ENCODE results near the gene ANKLE1. TPM values are rescaled to one million over a fixed set of nuclear protein-coding genes. Genes with fewer than 3 reads are reported as not detected.

ANKLE1 gene
- total RNA-seq, 1 donor from 2014 or later: 17.3 TPM

DNA sequence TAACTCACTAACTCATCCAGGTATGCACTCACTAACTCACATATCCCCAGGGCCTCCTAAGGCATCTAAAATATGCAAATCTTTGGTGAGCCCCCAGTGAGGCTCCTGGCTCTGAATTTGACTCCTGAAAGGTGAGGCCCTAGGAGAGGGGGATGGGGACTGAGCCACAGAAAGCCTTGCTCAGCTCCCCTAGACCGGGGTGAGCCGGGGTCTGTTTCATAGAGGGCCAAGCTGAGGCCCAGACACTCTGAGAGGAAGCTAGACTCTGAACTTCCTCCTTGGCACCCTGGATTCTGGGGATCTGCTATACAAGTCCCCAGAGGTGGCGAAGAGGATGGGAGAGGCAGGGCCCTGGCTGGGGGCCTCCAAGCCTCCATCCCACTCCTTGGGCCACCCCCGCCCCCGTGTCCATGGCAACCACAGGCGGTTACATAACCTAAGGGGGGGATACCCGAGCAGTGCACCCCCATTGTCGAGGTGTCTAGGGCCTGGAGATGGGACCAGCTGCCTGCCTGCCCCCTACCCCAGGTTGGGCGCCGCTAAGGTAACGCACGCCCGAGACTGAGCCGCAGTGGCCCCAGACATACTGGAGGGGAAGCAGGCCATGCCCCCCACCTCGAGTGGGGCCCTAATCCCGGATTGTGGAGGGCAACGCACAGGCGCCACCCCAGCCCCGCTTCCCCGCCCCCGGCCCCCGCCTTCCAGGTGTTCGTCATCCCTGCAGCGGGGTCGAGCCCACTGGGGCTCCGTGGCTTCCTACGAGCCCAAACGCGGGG lies 20.9 kb downstream of the ANKLE1 start:
- DNase-seq: peak; percentile 66
- peaks cover 26% of the 10 kb centered on the region for H3K4me1 Mint-ChIP-seq
- peak overlapping the region; percentile 76 for H3K4me3 Mint-ChIP-seq
- H3K27ac Mint-ChIP-seq: peak overlapping the region; percentile 20
- H3K9me3 Mint-ChIP-seq: no peaks in the 10 kb centered on the region
- intact Hi-C loops (cut with micrococcal nuclease): no loop called here
- H3K36me3 Mint-ChIP-seq (ENCODE audit: low read depth): peaks cover 19% of the 10 kb centered on the region
- H3K27me3 Mint-ChIP-seq: no peaks in the 10 kb centered on the region

DNA sequence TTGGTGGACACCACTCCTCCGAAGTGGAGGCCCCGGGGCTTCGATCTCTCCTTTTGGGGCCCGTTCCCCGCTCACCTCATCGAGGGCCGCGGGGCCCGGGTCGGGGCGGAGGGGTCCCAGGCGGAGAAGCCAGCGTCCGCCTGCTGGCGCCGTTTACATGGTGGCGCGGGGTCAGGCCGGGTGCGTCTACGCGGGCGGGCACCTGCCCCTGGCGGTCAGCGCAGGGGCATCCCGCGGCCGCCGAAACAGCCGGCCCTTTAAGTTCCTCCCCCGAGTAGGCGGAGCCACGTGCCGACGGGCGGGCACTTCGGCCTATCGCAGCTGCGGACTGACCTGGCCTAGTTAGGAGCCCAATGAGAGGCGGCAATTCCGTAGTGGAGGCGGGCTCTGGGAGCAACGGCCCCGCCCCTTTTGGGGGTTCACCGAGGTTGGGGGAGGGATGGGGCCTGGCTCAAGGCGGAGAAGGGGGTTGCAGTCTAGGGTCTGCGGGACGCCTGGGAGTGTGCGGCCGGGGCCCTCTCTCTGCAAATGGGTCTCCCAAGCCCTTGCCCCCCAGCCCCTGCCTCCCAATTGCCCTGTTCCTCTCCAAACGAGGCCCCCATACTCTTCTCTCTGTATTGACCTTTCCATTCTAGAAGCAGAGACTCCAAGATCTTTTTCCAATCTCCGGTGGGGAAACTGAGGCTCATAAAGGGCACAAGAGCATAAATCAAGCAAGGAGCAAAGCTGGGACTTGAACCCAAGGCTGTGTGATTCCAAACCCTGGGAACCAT lies 21.7 kb downstream of the ANKLE1 start, which contains the start of gene ABHD8:
Gene ABHD8 (minus strand): TSS at position 259 of the 773 bp plus-strand sequence. CDS start 1,809 bp downstream, outside the sequence.
- Mint-ChIP-seq H3K4me3 (peak within 1 kb of the TSS; percentile 76), H3K27me3 (no peaks in the 10 kb centered on the region), H3K36me3 (ENCODE audit: low read depth) (peaks cover 19% of the 10 kb centered on the region), H3K9me3 (no peaks in the 10 kb centered on the region), H3K27ac (peak within 1 kb of the TSS; percentile 62), H3K4me1 (peaks cover 30% of the 10 kb centered on the region)
- intact Hi-C loops (cut with micrococcal nuclease): no loop called here
- peak; percentile 99 for DNase-seq

DNA sequence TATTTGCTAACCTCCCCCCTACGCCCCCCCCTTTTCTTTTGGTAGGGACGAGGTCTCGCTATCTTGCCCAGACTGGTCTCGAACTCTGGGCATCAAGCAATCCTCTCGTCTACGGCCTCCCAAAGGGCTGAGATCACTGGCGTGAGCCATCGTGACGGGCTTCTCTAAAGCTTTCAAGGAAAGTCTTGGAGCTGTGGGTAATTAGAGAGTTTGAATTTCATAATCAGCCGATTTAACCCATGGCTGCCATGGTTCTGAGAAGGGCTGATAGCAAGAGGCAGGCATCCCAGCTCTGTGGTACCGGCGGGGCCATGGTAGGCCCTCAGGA lies 22.2 kb downstream of the ANKLE1 start:
- H3K4me1 Mint-ChIP-seq: peaks cover 30% of the 10 kb centered on the region
- DNase-seq: peak; percentile 57
- peak overlapping the region; percentile 76 for H3K4me3 Mint-ChIP-seq
- H3K36me3 Mint-ChIP-seq (ENCODE audit: low read depth): peaks cover 17% of the 10 kb centered on the region
- H3K9me3 Mint-ChIP-seq: no peaks in the 10 kb centered on the region
- H3K27me3 Mint-ChIP-seq: no peaks in the 10 kb centered on the region
- intact Hi-C loops (cut with micrococcal nuclease): no loop called here
- no peak overlapping the region for H3K27ac Mint-ChIP-seq

DNA sequence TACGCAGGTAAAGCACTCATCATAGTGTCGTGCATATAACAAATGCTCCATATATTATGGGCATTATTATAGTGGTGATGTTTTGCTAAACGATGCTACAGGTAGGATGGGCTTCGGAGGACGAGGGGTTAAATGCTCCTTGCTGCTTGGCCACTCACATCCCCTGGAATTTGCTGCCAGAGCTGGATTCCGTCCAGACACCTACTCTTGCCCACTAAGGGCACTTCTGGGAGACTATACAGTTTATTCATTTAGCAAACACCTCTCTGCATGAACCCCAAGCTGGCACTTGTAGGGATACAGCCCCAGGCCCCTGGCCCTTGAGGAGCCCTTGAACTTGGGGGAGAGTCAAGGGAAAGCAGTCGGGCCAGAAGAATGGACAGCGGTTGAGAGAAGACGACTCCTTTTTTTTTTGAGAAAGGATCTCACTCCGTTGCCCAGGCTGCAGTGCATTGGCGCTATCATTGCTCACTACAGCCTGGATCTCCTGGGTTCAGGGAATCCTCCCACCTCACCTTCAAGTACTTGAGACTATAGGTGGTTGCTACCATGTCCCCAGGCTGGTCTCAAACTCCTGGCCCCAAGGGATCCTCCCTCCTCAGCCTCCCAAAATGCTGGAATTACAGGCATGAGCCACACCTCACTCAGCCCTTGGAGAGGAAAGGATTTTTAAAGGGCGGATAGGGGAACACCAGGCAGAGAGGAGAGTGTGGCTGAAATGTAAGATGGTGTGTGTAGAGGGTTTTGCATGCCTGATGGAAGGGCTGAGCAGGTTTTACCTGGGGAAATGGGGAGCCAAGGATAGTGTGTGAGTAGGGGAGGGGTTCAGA lies 22.9 kb downstream of the ANKLE1 start:
- peak overlapping the region; percentile 91 for H3K4me3 Mint-ChIP-seq
- peaks cover 36% of the 10 kb centered on the region for H3K4me1 Mint-ChIP-seq
- DNase-seq: peak; percentile 63
- H3K9me3 Mint-ChIP-seq: no peaks in the 10 kb centered on the region
- intact Hi-C loops (cut with micrococcal nuclease): loop anchor here (1.0 to 5.0 kb wide), 4 partner anchors 12 to 115 kb away; partner anchors contain the start of genes BABAM1 and OCEL1
- H3K27ac Mint-ChIP-seq: peak overlapping the region; percentile 93
- no peaks in the 10 kb centered on the region for H3K27me3 Mint-ChIP-seq
- peaks cover 21% of the 10 kb centered on the region for H3K36me3 Mint-ChIP-seq (ENCODE audit: low read depth)

DNA sequence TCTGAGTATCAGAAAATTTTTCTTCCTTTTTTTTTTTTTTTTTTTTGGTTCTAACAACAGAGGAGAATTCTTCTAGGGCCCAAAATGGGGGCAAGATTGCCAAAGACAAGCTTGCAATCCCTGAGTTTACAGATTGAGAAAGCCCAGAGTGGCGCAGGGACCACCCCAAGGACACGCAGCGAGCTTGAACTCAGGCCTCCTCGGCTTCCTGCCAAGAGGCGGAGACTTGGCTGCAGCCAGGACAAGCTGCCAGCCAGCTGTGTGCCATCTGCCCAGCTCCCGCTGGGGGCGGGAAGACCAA lies 23.5 kb downstream of the ANKLE1 start:
- H3K4me1 Mint-ChIP-seq: peaks cover 37% of the 10 kb centered on the region
- H3K4me3 Mint-ChIP-seq: peak overlapping the region; percentile 91
- H3K27ac Mint-ChIP-seq: peak overlapping the region; percentile 93
- no peaks in the 10 kb centered on the region for H3K27me3 Mint-ChIP-seq
- peaks cover 20% of the 10 kb centered on the region for H3K36me3 Mint-ChIP-seq (ENCODE audit: low read depth)
- no peaks in the 10 kb centered on the region for H3K9me3 Mint-ChIP-seq
- intact Hi-C loops (cut with micrococcal nuclease): loop anchor here (1.0 to 5.0 kb wide), 4 partner anchors 13 to 114 kb away; partner anchors contain the start of genes BABAM1 and OCEL1
- DNase-seq: no peak

DNA sequence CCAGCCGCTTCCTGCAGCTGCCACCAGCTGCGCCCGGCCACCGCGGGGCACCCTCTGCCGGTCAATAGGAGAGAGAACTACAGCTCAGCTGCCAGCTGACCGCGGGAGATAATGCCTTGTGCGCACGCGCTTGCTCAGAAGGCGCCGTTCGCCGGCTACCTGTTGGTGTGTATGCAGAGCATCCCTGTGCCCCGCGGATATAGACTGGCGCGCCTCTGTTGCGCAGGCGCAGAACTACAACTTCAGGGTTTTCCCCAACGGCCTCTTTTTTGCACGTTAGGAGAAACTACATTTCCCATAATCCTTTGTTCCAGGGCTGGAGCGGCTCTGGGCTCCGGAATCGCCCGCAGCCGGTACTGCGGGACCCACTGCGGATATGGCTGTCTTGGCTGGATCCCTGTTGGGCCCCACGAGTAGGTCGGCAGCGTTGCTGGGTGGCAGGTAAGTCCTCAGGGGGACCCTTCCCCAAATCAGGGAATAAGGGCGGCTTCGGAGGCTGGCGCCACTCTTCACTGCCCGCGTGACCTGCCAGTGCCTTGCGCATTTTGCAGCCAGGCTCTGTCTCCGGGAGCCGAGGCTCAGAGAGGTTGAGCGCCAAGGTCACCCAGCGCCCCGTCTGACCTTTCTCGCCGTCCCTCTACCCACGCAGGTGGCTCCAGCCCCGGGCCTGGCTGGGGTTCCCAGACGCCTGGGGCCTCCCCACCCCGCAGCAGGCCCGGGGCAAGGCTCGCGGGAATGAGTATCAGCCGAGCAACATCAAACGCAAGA lies 24.0 kb downstream of the ANKLE1 start, which contains the start of gene MRPL34:
Gene MRPL34 (plus strand): TSS at position 356 of the 768 bp plus-strand sequence. CDS start 21 bp downstream, at position 377.
- Mint-ChIP-seq H3K9me3 (no peaks in the 10 kb centered on the region), H3K27ac (peak within 1 kb of the TSS; percentile 93), H3K36me3 (ENCODE audit: low read depth) (peaks cover 17% of the 10 kb centered on the region), H3K4me3 (peak within 1 kb of the TSS; percentile 91), H3K4me1 (peaks cover 42% of the 10 kb centered on the region), H3K27me3 (no peaks in the 10 kb centered on the region)
- DNase-seq: peak; percentile 98
- intact Hi-C loops (cut with micrococcal nuclease): loop anchor here (1.0 to 5.0 kb wide), 4 partner anchors 13 to 114 kb away; partner anchors contain the start of genes BABAM1 and OCEL1

DNA sequence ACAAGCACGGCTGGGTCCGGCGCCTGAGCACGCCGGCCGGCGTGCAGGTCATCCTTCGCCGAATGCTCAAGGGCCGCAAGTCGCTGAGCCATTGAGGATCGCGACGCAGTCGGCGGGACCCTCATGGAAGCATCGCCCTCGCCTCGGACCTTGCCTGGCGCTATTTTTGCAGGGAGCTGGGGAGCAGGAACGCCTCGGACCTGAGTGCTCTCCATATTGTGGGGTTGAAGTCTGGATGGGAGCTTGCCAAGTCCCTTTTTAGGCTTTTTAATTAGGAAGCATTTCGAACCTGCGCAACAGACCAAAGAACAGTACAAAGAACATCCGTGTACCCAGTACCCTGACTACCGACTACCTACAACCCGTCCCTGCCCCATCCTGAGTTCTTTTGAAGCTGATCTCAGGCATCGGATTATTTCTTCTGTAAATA lies 24.6 kb downstream of the ANKLE1 start:
- peaks cover 15% of the 10 kb centered on the region for H3K36me3 Mint-ChIP-seq (ENCODE audit: low read depth)
- no peaks in the 10 kb centered on the region for H3K27me3 Mint-ChIP-seq
- DNase-seq: no peak
- H3K27ac Mint-ChIP-seq: peak overlapping the region; percentile 93
- intact Hi-C loops (cut with micrococcal nuclease): loop anchor here (5.0 kb wide), 1 partner anchor 79 kb away; the partner anchor contains the start of gene OCEL1
- H3K9me3 Mint-ChIP-seq: no peaks in the 10 kb centered on the region
- H3K4me3 Mint-ChIP-seq: peak overlapping the region; percentile 91
- H3K4me1 Mint-ChIP-seq: peaks cover 44% of the 10 kb centered on the region

DNA sequence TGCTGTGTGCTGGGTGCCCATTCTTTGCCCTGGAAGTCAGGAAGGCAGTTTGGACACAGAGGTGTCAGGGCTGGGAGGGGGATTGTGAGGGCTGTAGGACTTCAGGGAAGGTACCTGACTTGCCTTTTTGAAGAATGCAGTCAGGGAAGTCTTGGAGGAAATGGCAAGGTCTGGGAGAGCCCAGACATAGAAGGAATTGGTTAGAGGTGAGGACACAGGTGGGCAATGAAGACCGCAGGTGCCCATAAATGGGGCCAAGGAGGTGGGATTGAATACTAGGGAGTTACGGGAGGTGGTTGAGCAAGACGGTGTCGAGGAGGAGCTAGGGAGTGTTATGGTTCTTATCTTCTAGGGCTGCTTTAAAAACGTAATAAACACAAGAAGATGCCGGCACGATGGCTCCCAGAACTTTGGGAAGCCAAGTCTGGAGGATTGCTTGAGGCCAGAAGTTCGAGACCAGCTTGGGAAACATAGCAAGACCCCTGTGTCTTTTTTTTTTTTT lies 26.2 kb downstream of the ANKLE1 start:
- peak overlapping the region; percentile 91 for H3K4me3 Mint-ChIP-seq
- H3K36me3 Mint-ChIP-seq (ENCODE audit: low read depth): peaks cover 20% of the 10 kb centered on the region
- peak overlapping the region; percentile 29 for H3K27ac Mint-ChIP-seq
- no peaks in the 10 kb centered on the region for H3K9me3 Mint-ChIP-seq
- DNase-seq: peak; percentile 57
- H3K27me3 Mint-ChIP-seq: no peaks in the 10 kb centered on the region
- peaks cover 40% of the 10 kb centered on the region for H3K4me1 Mint-ChIP-seq
- intact Hi-C loops (cut with micrococcal nuclease): loop anchor here (5.0 kb wide), 1 partner anchor 81 kb away; the partner anchor contains the start of gene OCEL1

DNA sequence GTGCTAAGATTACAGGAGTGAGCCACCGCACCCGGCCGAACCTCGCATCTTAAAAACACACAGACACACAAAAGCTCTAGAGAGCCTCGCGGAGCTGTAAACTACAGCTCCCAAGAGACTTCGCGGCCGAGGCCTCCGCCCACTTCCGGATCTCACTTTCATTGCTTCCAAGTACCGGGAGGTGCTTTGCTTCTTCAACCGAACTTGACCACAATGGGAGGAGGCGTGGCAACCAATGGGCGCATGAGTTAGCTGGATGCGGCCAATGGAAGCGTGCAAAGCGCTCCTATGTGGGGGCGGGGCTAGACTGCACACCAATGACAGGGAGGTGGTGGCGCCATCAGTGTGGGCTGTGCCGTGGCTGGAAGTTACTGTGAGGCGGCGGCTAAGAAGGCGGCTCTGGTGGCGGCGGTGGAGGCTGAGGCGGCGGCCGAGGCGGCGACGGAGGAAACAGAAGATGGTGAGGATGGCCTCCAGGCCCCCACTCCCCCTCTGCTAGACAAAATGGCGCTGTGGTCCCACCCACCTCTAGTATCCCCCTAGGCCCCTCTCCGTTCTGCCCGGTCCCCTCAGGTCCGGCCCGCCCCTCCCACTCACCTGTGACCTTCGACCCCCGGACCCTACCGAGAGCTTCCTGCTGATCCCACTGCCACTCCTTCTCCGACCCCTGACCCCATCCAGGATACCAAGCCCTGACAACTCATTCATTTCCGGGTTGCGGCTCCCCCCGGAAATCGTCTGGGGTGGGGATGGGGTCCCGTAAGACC lies 27.7 kb downstream of the ANKLE1 start, which contains the start of gene DDA1:
Gene DDA1 (plus strand): TSS at position 366 of the 767 bp plus-strand sequence. CDS start 92 bp downstream, at position 458.
- DNase-seq: peak; percentile 100
- peak within 1 kb of the TSS; percentile 97 for H3K27ac Mint-ChIP-seq
- peak within 1 kb of the TSS; percentile 99 for H3K4me3 Mint-ChIP-seq
- H3K4me1 Mint-ChIP-seq: peaks cover 36% of the 10 kb centered on the region
- H3K36me3 Mint-ChIP-seq (ENCODE audit: low read depth): peaks cover 29% of the 10 kb centered on the region
- no peaks in the 10 kb centered on the region for H3K9me3 Mint-ChIP-seq
- no peaks in the 10 kb centered on the region for H3K27me3 Mint-ChIP-seq
- intact Hi-C loops (cut with micrococcal nuclease): loop anchor here (1.0 to 5.0 kb wide), 3 partner anchors 25 to 82 kb away; partner anchors contain the start of genes ANO8, BABAM1 and OCEL1

DNA sequence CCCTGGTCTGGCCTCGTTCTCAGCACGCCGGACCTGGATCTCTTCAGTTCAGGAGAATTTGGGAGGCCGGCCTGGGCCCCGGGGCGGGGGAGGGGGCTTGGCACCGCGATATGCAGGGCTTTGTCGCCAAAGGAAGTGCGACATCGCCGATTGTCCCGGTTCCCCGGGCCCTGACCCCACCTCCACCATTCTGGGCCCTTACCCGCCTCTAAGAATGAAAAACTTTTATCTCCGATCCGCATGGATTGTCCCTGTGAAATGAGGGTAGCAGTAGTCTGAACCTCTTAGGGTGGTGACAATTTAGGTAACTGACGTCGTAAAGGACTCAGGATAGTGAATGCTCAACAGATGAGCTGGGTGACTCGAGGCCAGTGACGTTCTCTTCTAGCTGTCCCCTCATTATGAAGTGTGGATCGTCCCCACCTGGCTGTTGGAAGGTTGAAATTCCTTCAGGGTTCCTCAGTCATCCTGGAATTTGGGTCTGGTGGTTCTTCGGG lies 28.3 kb downstream of the ANKLE1 start:
- DNase-seq: no peak
- intact Hi-C loops (cut with micrococcal nuclease): loop anchor here (1.0 to 5.0 kb wide), 3 partner anchors 24 to 83 kb away; partner anchors contain the start of genes ANO8, BABAM1 and OCEL1
- H3K4me1 Mint-ChIP-seq: peaks cover 32% of the 10 kb centered on the region
- peaks cover 29% of the 10 kb centered on the region for H3K36me3 Mint-ChIP-seq (ENCODE audit: low read depth)
- peak overlapping the region; percentile 97 for H3K27ac Mint-ChIP-seq
- H3K9me3 Mint-ChIP-seq: no peaks in the 10 kb centered on the region
- H3K27me3 Mint-ChIP-seq: no peaks in the 10 kb centered on the region
- H3K4me3 Mint-ChIP-seq: peak overlapping the region; percentile 99

DNA sequence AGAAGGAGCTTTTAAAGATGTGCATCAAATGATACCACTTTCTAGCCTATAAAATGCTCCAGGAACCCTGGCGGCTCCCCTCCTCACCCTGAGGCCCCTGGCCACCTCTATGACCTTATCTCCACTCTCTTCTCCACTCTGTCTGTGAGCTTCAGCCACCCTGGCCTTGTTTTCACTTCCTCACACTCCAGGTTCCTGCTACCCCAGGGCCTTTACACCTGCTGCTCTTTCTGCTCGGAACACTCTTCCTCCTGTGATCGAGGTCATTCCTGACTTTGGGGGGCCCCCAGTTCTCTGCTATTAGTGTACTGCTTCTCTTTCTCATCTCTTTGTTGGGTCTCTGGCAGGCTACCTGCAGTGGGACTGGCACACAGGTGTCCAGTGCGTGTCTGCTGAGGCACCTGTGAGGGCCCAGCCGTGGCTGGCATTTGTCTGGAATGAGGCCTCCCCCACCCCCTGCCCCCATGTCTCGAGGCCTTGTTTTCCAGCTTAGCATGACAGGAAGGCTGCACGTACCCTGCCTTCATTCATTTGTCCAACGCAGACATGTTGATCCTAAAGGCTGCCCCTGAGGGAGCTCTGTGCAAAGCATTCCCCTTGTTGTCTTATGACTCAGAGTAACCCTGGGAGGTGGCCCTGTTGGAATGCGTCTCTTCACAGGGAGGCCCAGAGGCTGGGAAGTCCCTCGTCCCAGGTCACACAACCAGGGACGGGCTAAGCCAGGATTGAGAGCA lies 29.9 kb downstream of the ANKLE1 start:
- Mint-ChIP-seq H3K9me3 (no peaks in the 10 kb centered on the region), H3K27ac (no peak overlapping the region), H3K4me1 (peaks cover 26% of the 10 kb centered on the region), H3K27me3 (no peaks in the 10 kb centered on the region), H3K36me3 (ENCODE audit: low read depth) (peaks cover 36% of the 10 kb centered on the region), H3K4me3 (peak overlapping the region; percentile 66)
- intact Hi-C loops (cut with micrococcal nuclease): no loop called here
- DNase-seq: peak; percentile 56

Measured in activated CD4-positive, alpha-beta T cell treated with anti-CD3 and anti-CD28 coated beads, Interleukin-2, amount 10 ng/mL, durations not matched to agents 24 days and 14 days (primary cell).